Endothelial cell of umbilical vein (primary cell): Measurements from ENCODE around the gene CAPN7.

Experiments used
- CTCF ChIP-seq, 2 donors: IDR thresholded peaks; 1 replicate in 1 of 2; 2 replicates in 1 of 2; pipeline ENCODE4 v1.5.1; 2011; ENCODE audit warnings: low read length in 2 of 2, mild to moderate bottlenecking in 2 of 2, moderate library complexity in 2 of 2, control low read depth in 1 of 2, inconsistent platforms in 1 of 2, low read depth in 1 of 2; ENCODE audit not compliant: insufficient read depth in 1 of 2; ENCODE audit errors: extremely low read depth in 1 of 2
- EZH2 ChIP-seq: IDR thresholded peaks from 2 replicates; pipeline ENCODE4 v1.6.1; 2012; ENCODE audit warnings: borderline replicate concordance, low read depth, mild to moderate bottlenecking, moderate library complexity, low read length, inconsistent platforms; ENCODE audit not compliant: severe bottlenecking
- MAX ChIP-seq: IDR thresholded peaks from 2 replicates; pipeline ENCODE4 v1.6.1; 2011; ENCODE audit not compliant: insufficient read depth, insufficient read length
- POLR2A ChIP-seq: IDR thresholded peaks from 2 replicates; pipeline ENCODE4 v1.6.1; 2012; ENCODE audit warnings: low read depth, mild to moderate bottlenecking, control low read depth, low read length

GRCh38 chr3:15164340-15164739 lies 41.7 kb upstream of the CAPN7 start:
- TF ChIP-seq EZH2 (no peak), CTCF (IDR thresholded peaks at IDR 0.05; ENCODE audit: extremely low read depth in 1 of 2, insufficient read depth in 1 of 2, low read depth in 1 of 2, low read length in 2 of 2) (no peak), POLR2A (no peak), MAX (no peak)
